ENCODE results near the gene ATG14.
"Not testable (repeated sequence)": the region's sequence is repeated elsewhere in the genome, so short reads cannot be mapped to it uniquely, and the experiment has no call there.

The ATG14 gene

GRCh38 chr14:55384536-55384935 lies 27.1 kb downstream of the ATG14 start:
- H3K4me3 ChIP-seq (ENCODE audit: control insufficient read depth, low read depth, low read length), result no peak overlapping the region
- TF ChIP-seq CTCF (IDR thresholded peaks at IDR 0.05; ENCODE audit: control insufficient read depth, insufficient read depth, low read depth, low read length, missing control alignments), result no peak
- no peak for DNase-seq (ENCODE audit: low read depth)

GRCh38 chr14:55383541-55384140 lies 28.0 kb downstream of the ATG14 start:
- H3K4me3 ChIP-seq (ENCODE audit: control insufficient read depth, low read depth, low read length), result no peak overlapping the region
- no peak for DNase-seq (ENCODE audit: low read depth)
- TF ChIP-seq CTCF (IDR thresholded peaks at IDR 0.05; ENCODE audit: control insufficient read depth, insufficient read depth, low read depth, low read length, missing control alignments), result no peak

- not testable (repeated sequence) for DNase-seq (ENCODE audit: low read depth)
Observed at GRCh38 chr14:55383056-55383466, 28.6 kb downstream of the ATG14 start.

GRCh38 chr14:55382483-55382882 lies 29.1 kb downstream of the ATG14 start:
- H3K4me3 ChIP-seq (ENCODE audit: control insufficient read depth, low read depth, low read length), result no peak overlapping the region
- no peak for DNase-seq (ENCODE audit: low read depth)
- TF ChIP-seq CTCF (IDR thresholded peaks at IDR 0.05; ENCODE audit: control insufficient read depth, insufficient read depth, low read depth, low read length, missing control alignments), result no peak

More at GRCh38 chr14:55383056-55383466, 28.6 kb downstream of the ATG14 start:
- H3K4me3 ChIP-seq (ENCODE audit: control insufficient read depth, low read depth, low read length), result not testable (repeated sequence)

GRCh38 chr14:55381561-55381960 lies 30.1 kb downstream of the ATG14 start:
- no peak overlapping the region for H3K4me3 ChIP-seq (ENCODE audit: control insufficient read depth, low read depth, low read length)
- TF ChIP-seq CTCF (IDR thresholded peaks at IDR 0.05; ENCODE audit: control insufficient read depth, insufficient read depth, low read depth, low read length, missing control alignments), result no peak
- DNase-seq (ENCODE audit: low read depth), result no peak

- no peak for TF ChIP-seq CTCF (IDR thresholded peaks at IDR 0.05; ENCODE audit: control insufficient read depth, insufficient read depth, low read depth, low read length, missing control alignments)
- no peak for DNase-seq (ENCODE audit: low read depth)
Observed at GRCh38 chr14:55381040-55381439, 30.6 kb downstream of the ATG14 start.

GRCh38 chr14:55377236-55377635 lies 34.4 kb downstream of the ATG14 start:
- H3K4me3 ChIP-seq (ENCODE audit: control insufficient read depth, low read depth, low read length), result no peak overlapping the region
- DNase-seq (ENCODE audit: low read depth), result no peak
- no peak for TF ChIP-seq CTCF (IDR thresholded peaks at IDR 0.05; ENCODE audit: control insufficient read depth, insufficient read depth, low read depth, low read length, missing control alignments)

More at GRCh38 chr14:55381040-55381439, 30.6 kb downstream of the ATG14 start:
- H3K4me3 ChIP-seq (ENCODE audit: control insufficient read depth, low read depth, low read length), result no peak overlapping the region
